Stimulated activated naive CD8-positive, alpha-beta T cell treated with anti-CD3 and anti-CD28 coated beads, Interleukin-15, Interleukin-2, amounts not matched to agents 100 ng/mL and 50 ng/mL, for 24 hours (primary cell): ENCODE data around the gene MARCKS.

Experiments used
- H3K27ac Mint-ChIP-seq: one replicate; pipeline ENCODE4 v1.8.0; 2021; ENCODE audit warnings: mild to moderate bottlenecking, mixed read lengths
- H3K27me3 Mint-ChIP-seq: one replicate; pipeline ENCODE4 v1.8.0; 2021; ENCODE audit warnings: mixed read lengths
- H3K36me3 Mint-ChIP-seq: one replicate; pipeline ENCODE4 v1.8.0; 2021; ENCODE audit warnings: low read depth, mixed read lengths
- H3K4me1 Mint-ChIP-seq: one replicate; pipeline ENCODE4 v1.8.0; 2021; ENCODE audit warnings: low read depth, mixed read lengths
- H3K4me3 Mint-ChIP-seq: one replicate; pipeline ENCODE4 v1.8.0; 2021; ENCODE audit warnings: mild to moderate bottlenecking, mixed read lengths
- H3K9me3 Mint-ChIP-seq: one replicate; pipeline ENCODE4 v1.8.0; 2021; ENCODE audit warnings: mixed read lengths

MARCKS gene

DNA sequence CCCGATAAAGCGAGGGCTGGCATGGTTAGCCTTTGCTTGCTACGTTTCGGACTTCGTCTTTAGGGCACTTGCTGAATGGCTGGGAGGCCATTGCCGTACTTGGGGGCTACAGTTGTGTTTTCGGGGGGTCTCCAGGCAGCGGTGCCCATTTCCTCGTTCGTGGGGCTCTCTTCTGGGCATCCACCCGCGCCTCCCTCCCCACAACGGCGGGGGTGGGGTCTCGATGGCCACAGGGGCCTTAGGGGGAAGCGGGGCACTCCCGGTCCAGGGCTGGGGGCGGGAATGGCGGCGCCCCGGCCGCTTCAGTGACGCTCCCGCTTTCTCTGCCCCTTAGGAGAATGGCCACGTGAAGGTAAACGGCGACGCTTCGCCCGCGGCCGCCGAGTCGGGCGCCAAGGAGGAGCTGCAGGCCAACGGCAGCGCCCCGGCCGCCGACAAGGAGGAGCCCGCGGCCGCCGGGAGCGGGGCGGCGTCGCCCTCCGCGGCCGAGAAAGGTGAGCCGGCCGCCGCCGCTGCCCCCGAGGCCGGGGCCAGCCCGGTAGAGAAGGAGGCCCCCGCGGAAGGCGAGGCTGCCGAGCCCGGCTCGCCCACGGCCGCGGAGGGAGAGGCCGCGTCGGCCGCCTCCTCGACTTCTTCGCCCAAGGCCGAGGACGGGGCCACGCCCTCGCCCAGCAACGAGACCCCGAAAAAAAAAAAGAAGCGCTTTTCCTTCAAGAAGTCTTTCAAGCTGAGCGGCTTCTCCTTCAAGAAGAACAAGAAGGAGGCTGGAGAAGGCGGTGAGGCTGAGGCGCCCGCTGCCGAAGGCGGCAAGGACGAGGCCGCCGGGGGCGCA lies 2.4 kb downstream of the MARCKS start:
- H3K27ac Mint-ChIP-seq: peak overlapping the region; percentile 55
- H3K4me3 Mint-ChIP-seq: peak overlapping the region; percentile 52
- peaks cover 38% of the 10 kb centered on the region for H3K27me3 Mint-ChIP-seq
- H3K36me3 Mint-ChIP-seq: peaks cover 6% of the 10 kb centered on the region
- H3K9me3 Mint-ChIP-seq: no peaks in the 10 kb centered on the region
- peaks cover 17% of the 10 kb centered on the region for H3K4me1 Mint-ChIP-seq

DNA sequence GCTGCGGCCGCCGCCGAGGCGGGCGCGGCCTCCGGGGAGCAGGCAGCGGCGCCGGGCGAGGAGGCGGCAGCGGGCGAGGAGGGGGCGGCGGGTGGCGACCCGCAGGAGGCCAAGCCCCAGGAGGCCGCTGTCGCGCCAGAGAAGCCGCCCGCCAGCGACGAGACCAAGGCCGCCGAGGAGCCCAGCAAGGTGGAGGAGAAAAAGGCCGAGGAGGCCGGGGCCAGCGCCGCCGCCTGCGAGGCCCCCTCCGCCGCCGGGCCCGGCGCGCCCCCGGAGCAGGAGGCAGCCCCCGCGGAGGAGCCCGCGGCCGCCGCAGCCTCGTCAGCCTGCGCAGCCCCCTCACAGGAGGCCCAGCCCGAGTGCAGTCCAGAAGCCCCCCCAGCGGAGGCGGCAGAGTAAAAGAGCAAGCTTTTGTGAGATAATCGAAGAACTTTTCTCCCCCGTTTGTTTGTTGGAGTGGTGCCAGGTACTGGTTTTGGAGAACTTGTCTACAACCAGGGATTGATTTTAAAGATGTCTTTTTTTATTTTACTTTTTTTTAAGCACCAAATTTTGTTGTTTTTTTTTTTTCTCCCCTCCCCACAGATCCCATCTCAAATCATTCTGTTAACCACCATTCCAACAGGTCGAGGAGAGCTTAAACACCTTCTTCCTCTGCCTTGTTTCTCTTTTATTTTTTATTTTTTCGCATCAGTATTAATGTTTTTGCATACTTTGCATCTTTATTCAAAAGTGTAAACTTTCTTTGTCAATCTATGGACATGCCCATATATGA lies 3.2 kb downstream of the MARCKS start:
- Mint-ChIP-seq H3K9me3 (no peaks in the 10 kb centered on the region), H3K4me3 (peak overlapping the region; percentile 36), H3K27me3 (peaks cover 38% of the 10 kb centered on the region), H3K4me1 (peaks cover 17% of the 10 kb centered on the region), H3K27ac (no peak overlapping the region), H3K36me3 (peaks cover 6% of the 10 kb centered on the region)

DNA sequence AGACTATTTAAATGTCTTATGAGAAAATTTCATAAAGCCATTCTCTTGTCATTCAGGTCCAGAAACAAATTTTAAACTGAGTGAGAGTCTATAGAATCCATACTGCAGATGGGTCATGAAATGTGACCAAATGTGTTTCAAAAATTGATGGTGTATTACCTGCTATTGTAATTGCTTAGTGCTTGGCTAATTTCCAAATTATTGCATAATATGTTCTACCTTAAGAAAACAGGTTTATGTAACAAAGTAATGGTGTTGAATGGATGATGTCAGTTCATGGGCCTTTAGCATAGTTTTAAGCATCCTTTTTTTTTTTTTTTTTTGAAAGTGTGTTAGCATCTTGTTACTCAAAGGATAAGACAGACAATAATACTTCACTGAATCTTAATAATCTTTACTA lies 5.0 kb downstream of the MARCKS start:
- Mint-ChIP-seq H3K36me3 (peaks cover 6% of the 10 kb centered on the region), H3K4me3 (no peak overlapping the region)

DNA sequence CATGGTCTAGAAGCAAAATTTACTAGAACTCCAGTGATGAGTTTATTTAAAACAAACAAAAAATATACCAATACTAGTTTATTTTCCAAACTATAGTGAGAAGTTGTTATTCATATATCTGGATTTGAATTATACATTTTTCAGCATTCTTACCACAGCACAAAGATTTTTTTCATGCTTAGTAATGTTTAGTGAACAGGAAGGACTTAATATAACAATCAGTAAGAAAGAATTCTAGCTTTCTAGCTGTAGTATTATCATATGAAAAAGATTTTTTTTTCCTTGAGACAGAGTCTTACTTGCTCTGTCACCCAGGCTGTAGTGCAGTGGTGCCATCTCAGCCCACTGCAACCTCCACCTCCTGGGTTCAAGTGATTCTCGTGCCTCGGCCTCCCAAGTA lies 13.8 kb downstream of the MARCKS start:
- no peaks in the 10 kb centered on the region for H3K36me3 Mint-ChIP-seq
- peaks cover 53% of the 10 kb centered on the region for H3K27me3 Mint-ChIP-seq
- no peaks in the 10 kb centered on the region for H3K9me3 Mint-ChIP-seq
- no peak overlapping the region for H3K4me3 Mint-ChIP-seq
- peaks cover 8% of the 10 kb centered on the region for H3K4me1 Mint-ChIP-seq
- no peak overlapping the region for H3K27ac Mint-ChIP-seq

More for the DNA sequence above, 5.0 kb downstream of the MARCKS start:
- H3K9me3 Mint-ChIP-seq: no peaks in the 10 kb centered on the region
- no peak overlapping the region for H3K27ac Mint-ChIP-seq
- peaks cover 43% of the 10 kb centered on the region for H3K27me3 Mint-ChIP-seq
- peaks cover 17% of the 10 kb centered on the region for H3K4me1 Mint-ChIP-seq

DNA sequence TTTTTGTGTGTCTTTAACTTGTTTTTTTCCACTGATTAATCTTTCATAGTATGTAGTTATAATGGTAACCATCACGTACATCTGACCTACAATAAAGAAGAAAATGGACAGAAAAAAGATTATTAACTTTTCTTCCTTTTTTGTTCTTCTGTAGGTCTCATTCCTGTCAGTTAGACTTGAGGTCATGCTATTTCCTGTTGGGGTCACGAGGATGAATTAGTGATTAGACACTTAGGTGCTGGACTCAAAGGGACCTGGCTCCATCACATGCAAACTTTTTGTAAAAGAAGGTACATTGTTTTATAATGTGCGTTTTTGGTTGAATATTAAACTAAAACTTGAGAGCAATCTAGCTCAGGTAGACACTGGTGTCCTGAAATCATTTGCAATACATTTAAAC lies 14.8 kb downstream of the MARCKS start:
- Mint-ChIP-seq H3K4me1 (peaks cover 8% of the 10 kb centered on the region), H3K27me3 (peaks cover 49% of the 10 kb centered on the region), H3K9me3 (no peaks in the 10 kb centered on the region), H3K27ac (no peak overlapping the region), H3K36me3 (no peaks in the 10 kb centered on the region), H3K4me3 (no peak overlapping the region)

DNA sequence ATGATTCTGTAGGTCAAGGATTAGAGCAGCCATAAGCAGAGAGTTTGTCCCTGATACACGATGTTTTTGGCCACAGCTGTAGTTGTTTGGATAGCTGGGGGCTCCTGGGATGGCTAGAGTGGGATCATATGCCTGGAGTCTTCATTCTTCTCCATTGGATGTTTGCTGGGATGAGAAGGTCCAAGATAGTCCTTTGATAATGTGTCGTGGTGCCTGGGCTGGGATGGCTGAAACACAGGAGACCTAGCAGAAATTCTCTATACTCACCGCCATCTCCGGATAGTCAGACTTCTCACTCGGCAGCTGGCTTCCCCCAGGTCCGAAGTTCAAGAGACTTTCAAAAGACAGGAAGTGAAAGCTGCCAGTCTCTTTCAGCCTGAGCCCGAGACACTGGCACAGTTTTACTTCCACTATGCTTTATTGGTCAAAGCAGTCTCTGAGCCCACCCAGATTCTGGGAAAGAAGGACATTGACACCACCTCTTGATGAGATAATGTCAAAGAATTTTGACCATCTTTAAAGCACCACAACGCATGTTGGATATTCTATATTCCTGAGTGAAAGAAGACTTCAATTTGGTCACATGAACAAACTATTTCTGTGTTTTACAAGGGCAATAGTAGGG lies 16.0 kb downstream of the MARCKS start:
- Mint-ChIP-seq H3K9me3 (no peaks in the 10 kb centered on the region), H3K4me1 (peaks cover 8% of the 10 kb centered on the region), H3K36me3 (no peaks in the 10 kb centered on the region), H3K4me3 (peak overlapping the region; percentile 43), H3K27ac (no peak overlapping the region), H3K27me3 (peaks cover 42% of the 10 kb centered on the region)

DNA sequence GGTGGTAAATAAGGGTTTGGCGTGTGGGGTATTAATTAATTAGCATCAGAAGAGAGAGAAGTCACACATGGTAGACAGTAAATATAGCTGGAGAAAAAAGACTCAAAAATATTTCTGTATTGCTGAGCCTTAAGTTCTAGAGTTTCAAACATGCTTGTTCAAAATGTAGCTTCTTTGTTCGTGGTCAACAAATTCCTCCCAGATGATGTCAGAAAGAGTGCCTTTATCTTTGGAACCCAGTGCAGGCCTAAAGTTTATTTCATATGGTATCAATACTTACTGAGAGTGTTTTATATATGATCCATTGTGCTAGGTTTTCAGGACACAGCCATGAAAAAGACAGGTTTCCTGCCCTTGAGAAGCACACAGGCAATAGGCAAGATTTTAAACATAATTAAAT lies 18.3 kb downstream of the MARCKS start:
- H3K4me1 Mint-ChIP-seq: peaks cover 8% of the 10 kb centered on the region
- H3K27ac Mint-ChIP-seq: no peak overlapping the region
- no peak overlapping the region for H3K4me3 Mint-ChIP-seq
- H3K27me3 Mint-ChIP-seq: peaks cover 39% of the 10 kb centered on the region
- H3K9me3 Mint-ChIP-seq: no peaks in the 10 kb centered on the region
- no peaks in the 10 kb centered on the region for H3K36me3 Mint-ChIP-seq

DNA sequence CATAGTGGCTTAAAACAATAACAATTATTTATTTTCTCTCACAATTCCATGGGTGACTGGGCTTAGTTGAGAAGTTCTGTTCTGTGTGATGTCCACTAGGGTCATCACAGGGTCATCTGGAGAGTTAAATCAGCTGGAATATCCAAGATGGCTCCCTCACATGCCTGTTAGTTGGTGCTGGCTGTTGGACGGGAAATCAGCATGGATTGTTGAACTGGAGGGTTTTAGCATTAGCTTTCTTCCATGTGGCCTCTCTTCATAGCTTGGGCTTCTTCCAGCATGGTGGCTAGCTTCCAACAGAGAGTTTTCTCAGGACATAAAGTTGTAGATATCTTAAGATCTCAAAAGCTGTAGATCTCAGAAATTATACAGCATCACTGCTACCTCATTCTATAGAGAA lies 19.6 kb downstream of the MARCKS start:
- H3K36me3 Mint-ChIP-seq: no peaks in the 10 kb centered on the region
- no peak overlapping the region for H3K27ac Mint-ChIP-seq
- no peak overlapping the region for H3K4me3 Mint-ChIP-seq
- no peaks in the 10 kb centered on the region for H3K9me3 Mint-ChIP-seq
- H3K27me3 Mint-ChIP-seq: peaks cover 40% of the 10 kb centered on the region
- peaks cover 8% of the 10 kb centered on the region for H3K4me1 Mint-ChIP-seq

DNA sequence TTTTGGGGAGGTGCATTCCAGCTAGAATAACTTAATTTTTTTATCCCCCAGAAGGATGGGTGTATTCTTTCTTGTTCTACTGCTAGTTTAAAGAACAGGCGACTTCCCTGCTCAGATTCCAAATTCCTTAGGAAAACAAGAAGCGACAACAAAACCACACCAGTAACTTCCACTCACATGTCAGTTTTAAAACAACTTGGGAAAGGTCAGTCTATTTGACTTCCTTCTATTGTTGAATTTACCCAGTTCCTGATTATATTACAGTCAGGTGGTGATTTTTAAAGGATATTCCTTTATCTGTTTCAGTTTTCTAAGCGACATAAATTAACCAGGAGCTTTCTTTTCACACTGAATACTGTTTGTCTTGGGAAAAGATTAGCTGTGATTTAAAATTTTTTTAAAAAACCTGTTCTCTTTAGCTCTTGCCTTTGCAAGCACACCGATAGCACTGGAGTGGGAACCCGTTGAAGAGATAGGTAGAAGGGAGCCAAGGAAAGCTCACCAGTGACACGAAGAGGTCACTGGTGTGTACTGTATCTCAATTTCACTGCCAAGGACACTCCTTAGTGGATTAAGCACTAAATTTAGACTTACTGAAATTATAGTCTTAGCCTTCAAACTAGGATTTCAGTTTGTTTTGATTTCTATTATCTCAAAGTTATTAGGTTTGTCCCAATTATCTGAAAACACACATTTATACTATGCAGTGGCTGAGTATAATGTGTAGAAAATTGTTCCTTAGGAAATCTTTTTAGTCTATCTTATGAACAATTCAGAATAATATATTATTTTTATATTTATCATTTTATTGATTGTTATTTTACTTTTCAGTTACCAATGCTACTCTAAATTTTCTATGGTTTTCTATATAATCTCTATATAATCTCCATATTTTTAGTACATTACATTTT lies 22.3 kb downstream of the MARCKS start:
- no peaks in the 10 kb centered on the region for H3K9me3 Mint-ChIP-seq
- no peak overlapping the region for H3K4me3 Mint-ChIP-seq
- H3K4me1 Mint-ChIP-seq: no peaks in the 10 kb centered on the region
- peaks cover 32% of the 10 kb centered on the region for H3K27me3 Mint-ChIP-seq
- H3K27ac Mint-ChIP-seq: no peak overlapping the region
- H3K36me3 Mint-ChIP-seq: no peaks in the 10 kb centered on the region

DNA sequence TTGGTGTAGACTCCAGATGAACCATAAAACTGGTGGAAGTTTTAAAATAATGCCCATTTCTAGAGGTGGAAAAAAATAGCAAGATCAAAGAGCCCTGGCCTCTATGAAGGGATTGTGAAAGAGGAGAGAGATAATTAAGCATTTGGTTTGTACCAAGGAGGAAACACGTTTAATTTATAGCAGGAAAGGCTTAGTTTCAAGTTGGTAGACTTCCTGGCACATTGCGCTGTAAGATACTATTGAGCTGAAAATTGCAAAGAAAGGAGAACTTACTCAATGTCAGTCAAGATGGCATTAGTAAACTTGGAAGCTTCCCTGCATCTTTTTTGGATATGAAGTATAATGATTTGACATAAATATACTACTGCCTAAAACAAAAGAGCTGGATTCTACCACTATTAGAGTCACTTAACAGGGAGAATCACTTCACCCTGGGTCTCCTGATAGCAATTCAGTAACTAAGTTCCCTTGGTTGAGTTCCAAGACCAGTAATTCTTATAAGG lies 24.4 kb downstream of the MARCKS start:
- H3K27ac Mint-ChIP-seq: no peak overlapping the region
- peaks cover 20% of the 10 kb centered on the region for H3K27me3 Mint-ChIP-seq
- H3K9me3 Mint-ChIP-seq: no peaks in the 10 kb centered on the region
- no peaks in the 10 kb centered on the region for H3K36me3 Mint-ChIP-seq
- no peaks in the 10 kb centered on the region for H3K4me1 Mint-ChIP-seq
- no peak overlapping the region for H3K4me3 Mint-ChIP-seq

DNA sequence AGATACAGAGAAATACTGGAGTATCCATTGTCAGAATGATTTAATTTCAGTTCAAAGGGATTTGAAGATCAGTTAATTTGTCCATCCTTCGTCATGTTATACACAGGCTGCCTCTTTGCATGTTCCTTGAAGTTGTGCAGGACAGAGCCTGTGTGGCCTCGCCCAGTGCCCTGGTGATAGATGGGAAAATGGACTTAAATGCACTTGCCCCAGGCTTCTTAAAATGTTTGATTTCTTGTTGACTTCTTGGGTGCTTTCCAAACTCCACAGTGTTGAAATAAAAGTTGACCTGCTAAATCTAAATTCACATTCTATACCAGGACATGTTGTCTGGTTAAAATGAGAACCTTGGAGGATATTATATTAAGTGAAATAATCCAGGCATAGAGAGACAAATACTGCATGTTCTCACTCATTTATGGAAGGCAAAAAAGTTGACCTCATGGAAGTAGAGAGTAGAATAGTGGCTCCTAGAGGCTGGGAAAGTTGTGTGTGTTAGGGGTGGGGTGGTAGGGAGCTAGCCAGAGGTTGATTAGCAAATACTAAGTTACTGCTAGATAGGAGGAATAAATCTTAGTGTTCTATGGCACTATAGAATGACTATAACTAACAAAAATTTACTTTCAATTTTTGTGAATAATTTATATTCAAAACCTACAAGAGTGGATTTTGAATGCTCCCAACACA lies 25.3 kb downstream of the MARCKS start:
- no peaks in the 10 kb centered on the region for H3K9me3 Mint-ChIP-seq
- H3K4me1 Mint-ChIP-seq: no peaks in the 10 kb centered on the region
- no peak overlapping the region for H3K4me3 Mint-ChIP-seq
- H3K27me3 Mint-ChIP-seq: peaks cover 20% of the 10 kb centered on the region
- H3K36me3 Mint-ChIP-seq: no peaks in the 10 kb centered on the region
- no peak overlapping the region for H3K27ac Mint-ChIP-seq

DNA sequence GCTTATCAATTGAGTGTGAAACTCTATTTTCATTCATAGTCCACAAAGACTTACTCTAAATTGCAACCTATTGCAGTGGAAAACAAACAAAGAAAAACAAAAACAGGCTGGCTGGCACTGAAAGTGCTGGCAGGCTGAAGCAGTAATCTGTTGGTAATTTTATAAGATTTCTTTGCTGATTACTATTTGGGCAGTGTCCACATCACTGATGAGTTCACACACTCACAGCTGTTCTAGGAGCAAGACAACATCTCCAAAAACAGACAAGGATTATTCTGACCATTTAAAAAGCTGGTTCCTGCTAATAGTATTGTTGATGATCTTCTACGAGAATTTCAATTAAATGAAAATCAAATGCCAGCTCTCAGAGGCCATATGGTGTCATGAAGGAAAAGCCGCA lies 26.9 kb downstream of the MARCKS start:
- Mint-ChIP-seq H3K27me3 (peaks cover 19% of the 10 kb centered on the region), H3K36me3 (no peaks in the 10 kb centered on the region), H3K4me1 (no peaks in the 10 kb centered on the region), H3K4me3 (no peak overlapping the region), H3K27ac (no peak overlapping the region), H3K9me3 (no peaks in the 10 kb centered on the region)

DNA sequence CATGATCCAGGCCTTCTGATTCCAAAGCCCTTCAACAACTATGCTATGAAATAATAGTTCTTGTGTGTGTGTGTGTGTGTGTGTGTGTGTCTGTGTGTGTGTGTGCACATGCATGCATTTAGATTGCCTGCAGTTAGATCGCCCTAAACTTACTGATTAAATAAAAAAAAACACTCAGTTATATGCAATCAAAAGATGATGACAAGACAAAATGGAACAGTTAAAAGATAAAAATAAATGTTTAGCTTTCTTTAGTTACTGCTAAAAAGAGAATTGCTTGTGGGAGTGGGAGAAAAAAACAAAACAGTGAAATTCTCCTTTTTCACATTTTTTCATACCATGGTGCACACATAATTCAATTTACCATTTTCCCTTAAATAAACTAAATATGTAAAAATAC lies 29.4 kb downstream of the MARCKS start:
- H3K9me3 Mint-ChIP-seq: no peaks in the 10 kb centered on the region
- H3K4me1 Mint-ChIP-seq: no peaks in the 10 kb centered on the region
- H3K4me3 Mint-ChIP-seq: no peak overlapping the region
- H3K36me3 Mint-ChIP-seq: no peaks in the 10 kb centered on the region
- no peak overlapping the region for H3K27ac Mint-ChIP-seq
- H3K27me3 Mint-ChIP-seq: peaks cover 8% of the 10 kb centered on the region

DNA sequence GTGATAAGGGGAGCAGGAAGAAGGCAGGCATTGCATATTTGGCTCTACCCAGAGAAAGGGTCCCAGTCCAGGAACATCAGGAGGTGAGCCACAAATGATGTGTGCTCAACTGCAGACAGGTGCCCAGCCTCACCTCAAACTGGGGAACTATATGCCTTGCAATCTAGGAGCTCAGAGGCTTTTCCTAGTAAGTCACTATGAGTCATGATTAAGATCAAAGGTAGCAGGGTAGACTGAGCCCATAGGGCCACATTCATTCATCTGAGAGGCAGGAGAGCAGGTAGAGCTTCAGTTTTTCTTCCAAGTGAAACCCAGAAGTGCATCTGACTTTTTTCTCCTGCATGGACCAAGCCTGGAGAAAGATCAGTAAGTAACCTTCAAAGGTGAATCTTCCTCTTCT lies 31.3 kb downstream of the MARCKS start:
- H3K4me1 Mint-ChIP-seq: no peaks in the 10 kb centered on the region
- H3K27me3 Mint-ChIP-seq: peaks cover 8% of the 10 kb centered on the region
- no peak overlapping the region for H3K27ac Mint-ChIP-seq
- peaks cover 3% of the 10 kb centered on the region for H3K9me3 Mint-ChIP-seq
- no peaks in the 10 kb centered on the region for H3K36me3 Mint-ChIP-seq
- no peak overlapping the region for H3K4me3 Mint-ChIP-seq
